CD4-positive, alpha-beta T cell treated with Interleukin-6 for 4 hours (primary cell): ENCODE data around the gene AIF1.

Source experiments
- DNase-seq: peaks from one replicate; pipeline ENCODE4 v3.0.0-alpha.2; 2020; ENCODE audit warnings: mixed read lengths

The AIF1 gene

GRCh38 chr6:31645325-31645724, 30.3 kb downstream of the AIF1 start:
- DNase-seq, result no peak

- DNase-seq, result no peak
Measured at GRCh38 chr6:31651602-31652191, 36.7 kb downstream of the AIF1 start.

GRCh38 chr6:31652925-31653724, 38.1 kb downstream of the AIF1 start:
- DNase-seq, result no peak

GRCh38 chr6:31654574-31655348, 39.7 kb downstream of the AIF1 start:
- DNase-seq, result no peak

GRCh38 chr6:31655349-31656237, 40.6 kb downstream of the AIF1 start, which contains the start of gene APOM:
TSS of gene APOM (plus strand) at chr6:31655894. CDS start at chr6:31655967, 73 bp downstream.
- DNase-seq, result no peak

- peak; percentile 22 for DNase-seq
Measured at GRCh38 chr6:31657406-31658157, 42.5 kb downstream of the AIF1 start.

GRCh38 chr6:31658158-31658688, 43.2 kb downstream of the AIF1 start:
- DNase-seq, result no peak

GRCh38 chr6:31658983-31659648, 44.1 kb downstream of the AIF1 start:
- no peak for DNase-seq

GRCh38 chr6:31659649-31660380, 44.8 kb downstream of the AIF1 start:
- peak; percentile 21 for DNase-seq

- DNase-seq, result peak; percentile 87
Measured at GRCh38 chr6:31660381-31661261, 45.6 kb downstream of the AIF1 start, which contains the start of gene C6orf47. TSS of gene C6orf47 (minus strand) at chr6:31660778. CDS start at chr6:31659947, 831 bp downstream.

- DNase-seq, result no peak
Measured at GRCh38 chr6:31661262-31662123, 46.5 kb downstream of the AIF1 start.

GRCh38 chr6:31662124-31662723, 47.2 kb downstream of the AIF1 start:
- no peak for DNase-seq

GRCh38 chr6:31663126-31663960, 48.3 kb downstream of the AIF1 start:
- DNase-seq, result no peak

- DNase-seq, result no peak
Measured at GRCh38 chr6:31663961-31664789, 49.1 kb downstream of the AIF1 start.

GRCh38 chr6:31664790-31665500, 49.9 kb downstream of the AIF1 start, which contains the start of gene GPANK1:
TSS of gene GPANK1 (minus strand) at chr6:31664997. CDS start at chr6:31664478, 519 bp downstream.
- DNase-seq, result peak; percentile 94
